HG02970 (cell line): ENCODE results near the gene PKP3.
"Not testable (repeated sequence)": the region's sequence is repeated elsewhere in the genome, so short reads cannot be mapped to it uniquely, and the experiment has no call there.

Experiments
- ATAC-seq: cut with Tn5 transposase; IDR thresholded peaks from one replicate; pipeline ENCODE4 v1.9.1; 2021; ENCODE audit warnings: mild to moderate bottlenecking, moderate library complexity, moderate number of reproducible peaks; ENCODE audit not compliant: unreplicated experiment, low FRiP score

Gene PKP3

DNA sequence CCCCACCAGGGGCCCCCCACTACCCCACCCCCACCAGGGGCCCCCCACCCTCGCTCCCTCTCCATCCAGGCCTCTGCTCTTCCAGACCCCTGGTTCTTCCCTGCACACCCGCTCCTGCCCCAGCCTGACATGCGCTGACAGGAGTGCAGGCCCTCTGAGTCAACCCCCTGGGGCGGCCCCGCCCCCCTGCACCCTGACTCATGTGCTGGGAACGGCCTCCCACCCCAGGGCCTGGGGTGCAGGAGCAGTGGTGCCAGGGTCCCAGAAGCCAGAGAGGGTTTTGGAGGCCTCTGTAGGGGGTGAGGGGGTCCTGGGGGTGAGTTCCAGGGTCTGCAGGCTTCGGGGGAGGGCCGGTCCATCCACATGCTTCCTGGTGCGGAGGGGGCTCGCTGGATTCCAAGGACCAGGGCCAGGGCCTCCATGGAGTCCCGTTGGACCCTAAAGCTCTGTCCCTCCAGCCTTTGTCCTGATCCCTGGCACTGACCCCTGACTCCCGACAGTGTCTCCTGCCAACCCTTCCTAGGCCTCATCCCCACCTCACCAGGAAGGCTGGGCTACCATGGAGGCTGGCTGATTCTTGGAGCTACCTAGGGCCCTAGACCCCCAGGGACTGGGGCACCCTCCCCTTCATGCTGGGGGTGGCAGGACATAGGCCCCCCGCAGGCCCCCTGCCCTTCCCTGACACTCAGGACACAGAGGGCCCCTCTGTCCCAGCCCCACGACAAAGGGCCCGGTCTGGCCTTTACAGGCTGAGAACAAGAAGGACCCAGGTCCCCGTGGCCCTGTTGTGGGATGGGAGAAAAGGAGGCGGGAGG, 583 bp upstream of the PKP3 start:
- no peak for ATAC-seq

DNA sequence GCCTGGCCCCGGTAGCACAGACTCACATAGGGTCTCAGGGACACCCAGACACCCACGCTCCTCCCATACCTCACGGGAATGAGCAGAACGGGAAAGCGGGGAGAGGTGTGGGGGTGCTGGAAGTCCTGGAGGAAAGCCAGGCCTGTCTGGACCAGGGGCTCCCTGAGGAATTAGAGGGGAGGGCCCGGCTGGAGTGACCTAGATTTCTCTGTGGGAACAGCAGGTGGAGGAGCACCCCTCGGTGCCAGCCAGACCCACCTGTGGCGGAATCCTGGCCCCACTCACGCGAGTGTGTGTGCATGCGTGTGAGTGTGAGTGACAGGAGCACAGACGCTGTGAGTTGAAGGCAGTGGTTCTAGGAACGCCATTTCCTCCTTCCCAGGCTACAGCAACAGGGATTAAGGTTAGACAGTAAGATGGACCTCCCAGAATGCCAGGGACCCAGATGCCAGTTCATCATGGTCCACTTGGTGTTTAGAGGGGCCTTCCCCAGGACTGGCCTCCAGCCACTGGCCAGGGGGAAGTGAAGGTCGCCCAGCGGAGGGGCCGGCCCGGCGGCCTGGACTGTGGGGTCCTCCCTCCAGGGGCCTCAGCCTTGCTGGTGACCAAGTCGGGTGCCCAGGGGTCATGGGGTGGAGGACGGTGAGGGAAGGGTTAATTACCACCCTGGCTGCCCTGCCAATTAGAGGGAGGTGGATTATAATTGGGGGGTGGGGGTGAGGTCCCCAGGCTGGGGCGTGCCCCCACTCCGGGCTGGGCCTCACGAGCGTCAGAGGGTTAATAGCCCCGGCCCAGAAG, 1.0 kb downstream of the PKP3 start:
- no peak for ATAC-seq

DNA sequence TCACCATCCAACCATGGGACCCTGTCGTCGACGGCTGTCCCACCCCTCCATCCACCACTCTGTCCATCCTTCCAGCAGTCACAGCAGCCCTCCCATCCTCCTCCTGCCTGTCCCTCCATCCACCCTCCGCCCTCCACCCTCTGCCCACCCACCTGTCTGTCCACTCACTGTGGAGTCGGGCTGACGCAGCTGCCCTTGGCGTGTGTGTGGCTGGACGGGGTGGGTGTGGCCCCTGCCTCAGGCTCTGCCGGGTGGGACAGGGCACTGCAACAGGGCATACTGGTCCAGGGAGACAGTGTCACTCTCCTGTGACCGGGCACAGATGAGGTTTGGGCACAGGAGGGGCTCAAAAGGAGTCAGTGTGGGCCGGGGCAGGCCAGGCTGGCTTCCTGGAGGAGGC, 1.9 kb downstream of the PKP3 start:
- no peak for ATAC-seq

DNA sequence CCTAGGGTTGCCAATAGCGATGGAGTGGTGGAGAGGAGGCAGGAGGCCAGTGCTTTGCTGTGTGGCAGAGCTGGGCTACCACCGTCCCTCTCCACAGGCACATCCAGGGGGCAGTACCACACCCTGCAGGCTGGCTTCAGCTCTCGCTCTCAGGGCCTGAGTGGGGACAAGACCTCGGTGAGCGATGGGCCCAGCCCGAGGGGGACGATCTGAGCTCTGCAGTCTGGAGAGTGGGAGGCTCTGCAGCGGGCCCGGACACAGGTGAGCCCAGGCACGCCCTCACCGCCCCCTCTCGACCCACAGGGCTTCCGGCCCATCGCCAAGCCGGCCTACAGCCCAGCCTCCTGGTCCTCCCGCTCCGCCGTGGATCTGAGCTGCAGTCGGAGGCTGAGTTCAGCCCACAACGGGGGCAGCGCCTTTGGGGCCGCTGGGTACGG, 2.5 kb downstream of the PKP3 start:
- no peak for ATAC-seq

DNA sequence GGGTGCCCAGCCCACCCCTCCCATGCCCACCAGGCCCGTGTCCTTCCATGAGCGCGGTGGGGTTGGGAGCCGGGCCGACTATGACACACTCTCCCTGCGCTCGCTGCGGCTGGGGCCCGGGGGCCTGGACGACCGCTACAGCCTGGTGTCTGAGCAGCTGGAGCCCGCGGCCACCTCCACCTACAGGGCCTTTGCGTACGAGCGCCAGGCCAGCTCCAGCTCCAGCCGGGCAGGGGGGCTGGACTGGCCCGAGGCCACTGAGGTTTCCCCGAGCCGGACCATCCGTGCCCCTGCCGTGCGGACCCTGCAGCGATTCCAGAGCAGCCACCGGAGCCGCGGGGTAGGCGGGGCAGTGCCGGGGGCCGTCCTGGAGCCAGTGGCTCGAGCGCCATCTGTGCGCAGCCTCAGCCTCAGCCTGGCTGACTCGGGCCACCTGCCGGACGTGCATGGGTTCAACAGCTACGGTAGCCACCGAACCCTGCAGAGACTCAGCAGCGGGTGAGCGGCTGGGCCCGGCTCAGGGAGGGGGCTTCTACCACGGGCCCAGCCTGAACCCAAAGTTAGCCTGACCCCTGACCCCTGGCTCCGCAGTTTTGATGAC, 3.0 kb downstream of the PKP3 start:
- ATAC-seq, result no peak

DNA sequence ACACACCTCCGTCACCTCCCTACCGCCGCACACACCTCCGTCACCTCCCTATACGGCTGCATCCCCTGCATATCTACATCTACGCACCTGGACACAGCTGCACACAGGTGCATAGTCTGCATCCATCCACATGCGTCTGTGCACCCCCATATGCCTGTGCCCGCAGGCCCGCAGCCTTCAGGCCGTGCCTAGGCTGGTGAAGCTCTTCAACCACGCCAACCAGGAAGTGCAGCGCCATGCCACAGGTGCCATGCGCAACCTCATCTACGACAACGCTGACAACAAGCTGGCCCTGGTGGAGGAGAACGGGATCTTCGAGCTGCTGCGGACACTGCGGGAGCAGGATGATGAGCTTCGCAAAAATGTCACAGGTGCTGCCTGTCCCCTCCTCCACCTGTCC, 4.8 kb downstream of the PKP3 start:
- ATAC-seq, result no peak

DNA sequence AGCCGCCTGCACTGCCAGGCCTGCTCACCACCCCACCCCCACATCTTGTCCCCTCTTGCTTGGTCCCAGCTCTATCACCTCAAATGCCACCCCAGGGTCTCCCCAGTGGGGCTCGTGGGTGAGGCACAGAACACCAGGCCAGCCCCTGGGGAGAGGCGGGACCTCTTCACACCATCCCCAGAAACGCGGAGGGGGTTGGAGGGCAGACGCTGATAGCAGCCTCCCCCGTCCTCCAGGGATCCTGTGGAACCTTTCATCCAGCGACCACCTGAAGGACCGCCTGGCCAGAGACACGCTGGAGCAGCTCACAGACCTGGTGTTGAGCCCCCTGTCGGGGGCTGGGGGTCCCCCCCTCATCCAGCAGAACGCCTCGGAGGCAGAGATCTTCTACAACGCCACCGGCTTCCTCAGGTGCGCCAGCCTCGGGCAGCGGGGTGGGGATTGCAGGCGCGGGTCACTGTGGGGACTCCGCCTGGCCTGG, 5.8 kb downstream of the PKP3 start:
- no peak for ATAC-seq

DNA sequence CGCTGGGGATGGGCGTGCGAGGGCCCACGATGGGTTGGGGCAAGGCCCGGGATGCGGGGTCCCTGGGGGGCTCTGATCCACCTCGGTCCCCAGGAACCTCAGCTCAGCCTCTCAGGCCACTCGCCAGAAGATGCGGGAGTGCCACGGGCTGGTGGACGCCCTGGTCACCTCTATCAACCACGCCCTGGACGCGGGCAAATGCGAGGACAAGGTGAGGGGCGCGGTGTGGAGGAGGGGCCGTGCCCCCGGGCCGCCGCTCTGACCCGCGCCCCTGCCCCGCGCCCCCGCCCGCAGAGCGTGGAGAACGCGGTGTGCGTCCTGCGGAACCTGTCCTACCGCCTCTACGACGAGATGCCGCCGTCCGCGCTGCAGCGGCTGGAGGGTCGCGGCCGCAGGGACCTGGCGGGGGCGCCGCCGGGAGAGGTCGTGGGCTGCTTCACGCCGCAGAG, 6.3 kb downstream of the PKP3 start:
- no peak for ATAC-seq

DNA sequence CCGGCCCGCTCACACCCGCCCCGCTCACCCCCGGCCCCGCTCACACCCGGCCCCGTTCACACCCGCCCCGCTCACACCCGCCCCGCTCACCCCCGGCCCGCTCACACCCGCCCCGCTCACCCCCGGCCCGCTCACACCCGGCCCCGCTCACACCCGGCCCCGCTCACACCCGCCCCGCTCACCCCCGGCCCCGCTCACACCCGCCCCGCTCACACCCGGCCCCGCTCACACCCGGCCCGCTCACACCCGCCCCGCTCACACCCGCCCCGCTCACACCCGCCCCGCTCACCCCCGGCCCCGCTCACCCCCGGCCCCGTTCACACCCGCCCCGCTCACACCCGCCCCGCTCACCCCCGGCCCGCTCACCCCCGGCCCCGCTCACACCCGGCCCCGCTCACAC, 7.2 kb downstream of the PKP3 start:
- not testable (repeated sequence) for ATAC-seq

DNA sequence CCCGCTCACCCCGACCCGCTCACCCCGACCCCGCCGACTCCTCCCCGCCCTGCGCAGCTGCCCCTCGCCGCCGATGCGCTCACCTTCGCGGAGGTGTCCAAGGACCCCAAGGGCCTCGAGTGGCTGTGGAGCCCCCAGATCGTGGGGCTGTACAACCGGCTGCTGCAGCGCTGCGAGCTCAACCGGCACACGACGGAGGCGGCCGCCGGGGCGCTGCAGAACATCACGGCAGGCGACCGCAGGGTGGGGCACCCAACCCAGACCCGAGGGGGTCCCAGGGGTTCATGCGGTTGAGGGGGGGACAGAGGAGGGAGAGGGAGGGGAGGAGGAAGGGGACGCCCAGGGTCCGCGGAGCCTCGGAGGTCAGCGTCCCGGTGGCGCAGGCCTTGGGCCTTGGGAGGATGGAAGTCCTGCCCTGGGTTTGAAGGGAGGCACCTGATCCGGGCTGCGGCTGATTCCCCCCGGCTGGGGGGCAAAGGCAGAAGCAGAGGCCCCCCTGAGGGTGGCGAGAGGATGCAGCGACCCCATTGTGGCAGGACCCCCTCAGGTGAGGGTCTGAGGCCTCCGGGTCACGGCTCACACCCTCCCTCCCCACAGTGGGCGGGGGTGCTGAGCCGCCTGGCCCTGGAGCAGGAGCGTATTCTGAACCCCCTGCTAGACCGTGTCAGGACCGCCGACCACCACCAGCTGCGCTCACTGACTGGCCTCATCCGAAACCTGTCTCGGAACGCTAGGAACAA, 9.2 kb downstream of the PKP3 start:
- ATAC-seq, result no peak

DNA sequence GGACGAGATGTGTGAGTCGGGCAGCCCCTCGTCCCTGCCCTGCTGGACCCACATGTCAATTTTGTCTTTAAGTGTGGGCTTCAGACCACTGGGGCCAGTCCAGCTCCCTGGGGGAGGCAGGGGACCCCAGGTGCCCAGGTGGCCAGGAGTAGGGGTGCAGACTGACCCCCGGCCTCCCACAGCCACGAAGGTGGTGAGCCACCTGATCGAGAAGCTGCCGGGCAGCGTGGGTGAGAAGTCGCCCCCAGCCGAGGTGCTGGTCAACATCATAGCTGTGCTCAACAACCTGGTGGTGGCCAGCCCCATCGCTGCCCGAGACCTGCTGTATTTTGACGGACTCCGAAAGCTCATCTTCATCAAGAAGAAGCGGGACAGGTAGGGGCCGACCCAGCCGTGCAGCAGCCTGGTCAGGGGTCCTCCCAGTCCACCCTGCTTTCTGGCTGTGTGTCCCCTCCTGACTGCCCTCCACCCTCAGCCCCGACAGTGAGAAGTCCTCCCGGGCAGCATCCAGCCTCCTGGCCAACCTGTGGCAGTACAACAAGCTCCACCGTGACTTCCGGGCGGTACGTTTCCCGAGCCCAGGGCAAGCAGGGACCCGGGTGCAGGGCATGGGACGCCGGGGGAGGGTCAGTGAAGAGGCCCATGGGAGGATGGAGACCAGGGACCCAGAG, 9.9 kb downstream of the PKP3 start:
- ATAC-seq, result no peak

DNA sequence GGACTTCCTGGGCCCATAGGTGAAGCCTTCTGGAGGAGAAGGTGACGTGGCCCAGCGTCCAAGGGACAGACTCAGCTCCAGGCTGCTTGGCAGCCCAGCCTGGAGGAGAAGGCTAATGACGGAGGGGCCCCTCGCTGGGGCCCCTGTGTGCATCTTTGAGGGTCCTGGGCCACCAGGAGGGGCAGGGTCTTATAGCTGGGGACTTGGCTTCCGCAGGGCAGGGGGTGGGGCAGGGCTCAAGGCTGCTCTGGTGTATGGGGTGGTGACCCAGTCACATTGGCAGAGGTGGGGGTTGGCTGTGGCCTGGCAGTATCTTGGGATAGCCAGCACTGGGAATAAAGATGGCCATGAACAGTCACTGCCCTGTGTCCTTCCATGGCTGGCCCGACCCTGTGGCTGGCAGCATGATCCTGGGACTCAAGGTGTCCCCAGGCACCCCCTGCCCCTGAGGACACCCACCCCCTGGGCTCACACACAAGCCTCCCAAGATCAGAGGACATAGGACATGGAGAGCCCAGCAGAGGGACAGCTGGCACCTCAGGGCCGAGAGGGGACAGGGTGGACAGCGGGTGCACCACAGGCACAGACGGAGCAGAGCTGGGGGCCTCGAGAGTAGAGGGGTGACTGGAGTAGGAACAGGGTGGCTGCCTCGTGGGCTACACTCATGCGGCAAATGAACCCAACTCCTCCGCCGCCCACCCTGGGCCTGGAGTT, 10.7 kb downstream of the PKP3 start:
- ATAC-seq, result no peak

DNA sequence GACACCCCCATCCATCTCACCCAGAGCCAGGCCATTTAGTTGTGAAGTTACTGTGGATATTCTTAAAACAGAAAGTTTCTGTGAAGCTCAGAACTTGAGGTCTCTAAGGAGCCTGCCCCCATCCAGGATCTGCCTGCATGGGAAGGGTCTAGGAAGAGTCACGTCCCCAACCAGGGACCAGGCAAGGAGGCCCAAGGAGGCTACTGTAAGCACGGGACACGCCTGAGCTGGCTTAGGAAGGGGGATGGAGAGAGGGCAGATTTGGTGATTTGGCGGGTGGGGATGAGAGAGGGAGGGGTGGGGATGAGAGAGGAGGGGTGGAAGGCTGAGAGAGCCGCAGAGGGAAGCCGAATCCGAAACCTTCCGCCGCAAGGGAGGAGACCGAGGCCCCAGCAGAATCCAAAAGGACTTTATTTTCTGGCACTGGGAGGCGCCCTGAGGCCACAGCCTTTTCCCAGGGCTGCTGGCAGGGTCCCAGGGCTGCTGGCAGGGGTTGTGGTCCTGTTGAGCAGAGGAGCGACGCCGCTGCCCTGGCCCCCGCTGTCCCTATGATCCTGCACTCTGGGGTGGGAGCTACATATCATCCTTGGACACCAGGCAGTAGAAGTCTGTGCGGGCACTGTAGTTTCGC, 11.4 kb downstream of the PKP3 start:
- ATAC-seq, result no peak

DNA sequence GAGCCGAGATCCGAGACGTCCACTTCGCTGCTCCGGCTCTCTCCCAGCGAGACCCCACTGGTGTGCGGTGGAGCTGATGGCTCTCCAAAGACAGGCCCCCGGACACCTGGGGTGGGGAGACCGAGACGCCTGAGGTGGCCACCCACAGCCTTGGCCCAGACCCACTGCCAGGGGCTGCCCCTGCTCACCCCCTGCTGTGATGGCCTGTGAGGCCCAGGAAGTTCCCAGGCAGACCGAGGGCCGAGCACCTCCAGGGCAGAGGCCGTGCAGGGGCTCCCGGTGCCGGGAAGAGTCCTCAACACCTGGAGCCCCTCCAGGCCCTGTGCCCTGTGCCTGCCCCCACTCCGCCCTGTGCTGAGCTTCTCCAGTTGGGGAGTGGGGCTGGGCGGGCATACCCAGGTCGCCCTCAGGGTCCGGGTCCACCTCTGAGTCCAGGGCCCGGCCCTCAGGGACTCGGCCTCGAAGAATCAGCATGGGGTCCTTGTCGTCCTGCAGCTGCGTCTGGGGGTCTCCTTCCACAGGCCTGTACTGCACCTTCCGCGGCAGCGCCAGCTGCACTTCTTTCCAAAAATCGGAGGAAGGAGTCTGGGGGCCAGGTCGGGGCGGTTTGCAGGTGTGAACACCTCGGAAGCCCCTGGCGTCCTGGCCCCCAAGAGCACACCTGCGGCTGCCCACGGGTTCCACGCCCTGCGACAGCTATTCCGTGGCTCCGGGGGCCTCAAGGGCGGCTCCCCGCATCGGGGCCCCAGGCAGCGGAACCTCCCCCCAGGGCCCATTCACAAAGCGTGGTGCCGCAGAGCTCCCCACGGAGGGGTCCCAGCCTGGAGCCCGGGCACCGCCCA, 12.2 kb downstream of the PKP3 start:
- ATAC-seq, result no peak

DNA sequence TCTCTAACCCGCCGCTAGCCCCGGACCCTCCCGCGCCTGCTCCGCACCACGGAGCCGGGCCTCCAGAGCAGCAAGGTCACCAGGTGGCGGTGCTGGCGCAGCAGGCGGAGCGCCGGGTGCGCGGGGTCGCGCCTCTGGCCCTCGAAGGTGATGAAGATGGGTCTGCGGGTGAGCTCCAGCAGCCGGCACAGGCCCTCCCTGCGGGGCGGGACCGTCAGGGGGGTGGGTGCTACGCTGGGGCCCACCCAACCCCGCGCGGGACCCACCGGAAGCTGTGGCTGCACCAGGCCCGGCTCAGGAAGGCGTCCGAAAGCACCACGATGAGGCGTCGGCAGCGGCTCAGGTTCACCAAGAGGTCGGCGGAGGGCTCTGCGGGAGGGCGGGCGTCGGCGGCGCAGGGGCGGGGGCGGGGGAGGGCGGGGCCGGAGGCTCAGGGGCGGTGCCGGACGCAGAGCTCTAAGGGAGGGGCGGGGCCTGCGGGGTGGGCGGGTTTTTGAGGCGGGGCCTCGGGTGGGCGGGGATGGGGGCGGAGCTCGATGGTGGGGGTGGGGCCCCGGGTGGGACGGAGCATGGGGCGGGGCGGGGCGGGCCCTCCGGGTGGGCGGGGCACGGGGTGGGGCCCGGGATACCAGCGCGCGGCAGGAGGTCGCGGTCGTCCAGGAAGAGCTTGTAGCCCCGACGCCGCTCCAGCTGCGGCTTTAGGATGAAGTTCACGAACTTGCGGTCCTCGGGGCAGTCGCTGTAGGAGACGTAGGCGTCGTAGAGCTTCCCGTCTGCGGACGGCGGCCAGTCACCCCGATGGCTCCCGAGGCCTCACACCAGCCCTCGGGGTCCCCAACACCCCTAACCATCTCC, 13.0 kb downstream of the PKP3 start:
- ATAC-seq, result peak; percentile 64

DNA sequence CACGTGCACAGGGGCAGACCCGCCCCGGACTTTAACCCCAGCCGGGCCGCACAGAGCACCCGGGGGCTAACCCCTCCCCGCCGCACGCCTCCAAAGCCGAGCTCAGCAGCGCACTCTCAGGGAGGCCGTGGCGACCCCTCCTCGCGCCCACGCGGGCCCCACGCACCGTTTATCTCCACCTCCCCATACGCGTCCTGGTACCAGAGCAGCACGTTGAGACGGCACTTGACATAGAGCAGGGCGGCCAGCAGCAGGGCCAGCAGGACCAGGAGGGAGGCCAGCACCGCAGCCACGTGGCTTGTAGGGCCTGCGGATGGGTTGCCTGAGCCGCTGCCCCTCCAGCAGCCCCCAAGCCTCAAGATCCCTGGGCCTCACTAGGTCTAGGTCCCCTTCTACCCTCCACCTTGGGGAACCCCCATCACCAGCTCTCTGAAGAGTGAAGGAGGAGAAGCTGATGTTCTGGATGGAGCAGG, 13.7 kb downstream of the PKP3 start:
- ATAC-seq, result no peak
